ENCODE results near the gene FBLL1. TPM values are rescaled to one million over a fixed set of nuclear protein-coding genes. Genes with fewer than 3 reads are reported as not detected.
"Not testable (repeated sequence)": the region's sequence is repeated elsewhere in the genome, so short reads cannot be mapped to it uniquely, and the experiment has no call there.

The FBLL1 gene
- polyA plus RNA-seq, 6 donors from 2014 or later, result not detected

DNA sequence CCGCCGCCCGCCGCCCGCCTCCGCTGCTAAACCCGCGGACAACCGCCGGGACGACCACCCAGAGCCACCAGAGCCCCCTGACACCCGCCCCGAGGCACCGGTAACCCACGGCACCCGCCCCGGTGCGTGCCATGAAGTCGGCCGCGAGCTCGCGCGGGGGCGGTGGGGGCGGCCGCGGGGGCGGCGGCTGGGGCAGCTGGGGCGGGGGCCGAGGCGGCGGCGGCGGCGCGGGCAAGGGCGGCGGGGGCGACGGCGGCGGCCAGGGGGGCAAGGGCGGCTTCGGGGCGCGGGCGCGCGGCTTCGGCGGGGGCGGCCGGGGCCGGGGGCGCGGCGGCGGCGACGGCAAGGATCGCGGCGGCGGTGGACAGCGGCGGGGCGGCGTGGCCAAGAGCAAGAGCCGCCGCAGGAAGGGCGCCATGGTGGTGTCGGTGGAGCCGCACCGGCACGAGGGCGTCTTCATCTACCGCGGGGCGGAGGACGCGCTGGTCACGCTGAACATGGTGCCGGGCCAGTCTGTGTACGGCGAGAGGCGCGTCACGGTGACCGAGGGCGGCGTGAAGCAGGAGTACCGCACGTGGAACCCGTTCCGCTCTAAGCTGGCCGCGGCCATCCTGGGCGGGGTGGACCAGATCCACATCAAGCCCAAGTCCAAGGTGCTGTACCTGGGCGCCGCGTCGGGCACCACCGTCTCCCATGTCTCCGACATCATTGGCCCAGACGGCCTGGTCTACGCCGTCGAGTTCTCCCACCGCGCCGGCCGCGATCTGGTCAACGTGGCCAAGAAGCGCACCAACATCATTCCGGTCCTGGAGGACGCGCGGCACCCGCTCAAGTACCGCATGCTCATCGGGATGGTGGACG, 499 bp downstream of the FBLL1 start:
- ATAC-seq (ENCODE audit: low read depth in 2 of 2) (no peak), DNase-seq (no peak)
- H3K27me3 Mint-ChIP-seq, result peaks cover 32 to 49% (median 48%) of the 10 kb centered on the region in 3 donors
- H3K4me3 Mint-ChIP-seq, result peak overlapping the region in 7 of 8 donors; percentile 20 to 80 (median 68)
- H3K4me1 Mint-ChIP-seq, result peaks cover 5 to 9% (median 8%) of the 10 kb centered on the region in 3 donors
- peaks cover 0 to 11% of the 10 kb centered on the region in 2 donors for H3K36me3 Mint-ChIP-seq
- peaks cover 0 to 16% (median 5%) of the 10 kb centered on the region in 7 donors for H3K9me3 Mint-ChIP-seq
- no peak overlapping the region for H3K27ac Mint-ChIP-seq

DNA sequence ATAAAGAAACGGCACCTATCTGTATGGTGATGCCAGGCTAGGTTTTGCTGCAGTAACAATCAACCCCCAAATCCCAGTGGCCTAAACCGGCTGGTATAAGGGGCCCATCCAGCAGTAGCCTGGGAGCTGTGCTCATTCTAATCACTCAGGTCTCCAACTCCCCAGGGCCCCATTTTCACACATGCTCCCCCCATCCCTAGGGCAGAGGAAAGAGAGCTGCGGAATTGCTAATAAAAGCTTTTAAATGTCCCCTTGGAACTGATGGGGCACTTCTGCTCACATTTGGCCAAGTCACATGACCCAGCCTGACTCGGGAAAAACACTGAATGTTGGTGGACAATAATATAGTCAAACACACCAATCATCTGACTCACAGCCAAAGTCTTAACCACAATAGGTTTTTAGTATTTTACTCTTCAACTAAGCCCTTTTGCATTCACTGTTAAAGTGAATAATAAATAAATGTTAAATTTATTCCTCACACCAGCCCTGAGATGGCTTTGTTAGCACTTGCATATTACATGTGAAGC, 1.6 kb downstream of the FBLL1 start:
- Mint-ChIP-seq H3K36me3 (peaks cover 0 to 11% of the 10 kb centered on the region in 2 donors), H3K27ac (peak overlapping the region in 2 of 6 donors; percentile 1 to 53), H3K27me3 (peaks cover 32 to 49% (median 48%) of the 10 kb centered on the region in 3 donors), H3K9me3 (peaks cover 1 to 16% (median 5%) of the 10 kb centered on the region in 7 donors), H3K4me1 (peaks cover 5 to 9% (median 8%) of the 10 kb centered on the region in 3 donors), H3K4me3 (peak overlapping the region in 5 of 8 donors; percentile 58 to 75 (median 68))
- DNase-seq (no peak), ATAC-seq (ENCODE audit: low read depth in 2 of 2) (no peak)

DNA sequence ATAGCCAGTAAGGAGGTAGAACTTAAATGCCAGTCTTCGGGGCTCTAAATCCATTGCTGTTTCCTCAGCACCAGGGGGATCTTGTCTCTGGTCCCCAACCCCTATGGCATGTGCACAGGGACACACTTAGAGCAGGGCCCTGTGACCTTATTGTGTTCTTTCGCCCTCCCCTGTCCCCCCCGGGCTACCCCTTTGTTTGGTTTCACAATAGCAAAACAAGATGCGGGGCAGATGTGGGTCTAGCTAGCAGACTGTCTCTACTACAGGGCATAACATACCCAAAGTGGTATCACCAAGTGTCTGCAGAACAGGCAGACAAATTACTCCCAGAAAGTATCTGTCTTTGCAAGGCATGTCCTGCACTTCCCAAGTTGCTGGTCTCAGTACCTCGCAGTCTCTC, 2.1 kb downstream of the FBLL1 start:
- Mint-ChIP-seq H3K27me3 (peaks cover 32 to 49% (median 48%) of the 10 kb centered on the region in 3 donors), H3K4me3 (peak overlapping the region in 1 of 8 donors; percentile 74), H3K36me3 (peaks cover 0 to 11% of the 10 kb centered on the region in 2 donors), H3K4me1 (peaks cover 5 to 9% (median 8%) of the 10 kb centered on the region in 3 donors), H3K9me3 (peaks cover 1 to 16% (median 5%) of the 10 kb centered on the region in 7 donors), H3K27ac (no peak overlapping the region)
- DNase-seq, result no peak
- no peak for ATAC-seq (ENCODE audit: low read depth in 2 of 2)

DNA sequence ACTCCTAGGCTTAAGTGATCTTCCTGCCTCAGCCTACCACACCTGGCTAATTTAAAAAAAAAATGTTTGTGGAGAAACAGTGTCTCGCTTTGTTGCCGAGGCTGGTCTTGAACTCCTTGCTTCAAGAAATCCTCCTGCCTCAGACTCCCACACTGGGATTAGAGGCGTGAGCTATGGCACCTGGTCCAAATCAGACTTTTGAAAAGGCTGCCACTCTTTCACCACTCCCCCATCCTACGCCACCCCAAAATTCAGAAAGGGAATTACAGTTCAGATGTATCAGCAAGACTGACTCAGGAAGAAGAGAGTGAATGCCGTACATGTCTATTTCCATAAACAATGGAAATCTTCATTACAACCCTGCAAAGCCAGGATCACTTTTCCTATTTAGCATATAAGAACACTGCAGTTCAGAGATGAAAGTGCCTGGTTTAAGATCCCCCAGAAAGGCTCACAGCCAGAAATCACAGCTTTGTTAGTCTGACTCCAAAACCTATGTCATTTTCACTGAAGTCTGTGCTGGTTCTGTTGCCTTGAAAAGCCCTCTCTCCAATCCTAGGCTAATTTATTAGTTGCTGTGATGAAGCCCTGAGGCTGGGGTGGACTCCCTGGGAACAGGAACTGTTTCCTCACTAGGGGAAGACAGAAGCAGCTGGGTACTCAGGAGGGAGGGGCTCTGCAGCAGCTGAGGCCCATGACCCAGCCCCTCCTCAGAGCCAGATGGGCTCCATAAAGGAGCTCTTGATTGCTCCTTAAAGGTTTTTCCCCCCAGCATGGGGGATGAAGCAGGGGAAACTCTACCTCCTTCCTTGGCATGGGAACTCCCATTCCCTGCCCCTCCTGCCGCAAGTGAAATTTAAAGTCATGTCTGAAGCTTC, 3.1 kb downstream of the FBLL1 start:
- Mint-ChIP-seq H3K4me3 (no peak overlapping the region), H3K9me3 (peaks cover 1 to 16% (median 5%) of the 10 kb centered on the region in 7 donors), H3K27ac (no peak overlapping the region), H3K4me1 (peaks cover 5 to 9% (median 8%) of the 10 kb centered on the region in 3 donors), H3K36me3 (peaks cover 0 to 11% of the 10 kb centered on the region in 2 donors), H3K27me3 (peaks cover 32 to 52% (median 49%) of the 10 kb centered on the region in 3 donors)
- ATAC-seq (ENCODE audit: low read depth in 2 of 2), result no peak
- DNase-seq, result no peak

DNA sequence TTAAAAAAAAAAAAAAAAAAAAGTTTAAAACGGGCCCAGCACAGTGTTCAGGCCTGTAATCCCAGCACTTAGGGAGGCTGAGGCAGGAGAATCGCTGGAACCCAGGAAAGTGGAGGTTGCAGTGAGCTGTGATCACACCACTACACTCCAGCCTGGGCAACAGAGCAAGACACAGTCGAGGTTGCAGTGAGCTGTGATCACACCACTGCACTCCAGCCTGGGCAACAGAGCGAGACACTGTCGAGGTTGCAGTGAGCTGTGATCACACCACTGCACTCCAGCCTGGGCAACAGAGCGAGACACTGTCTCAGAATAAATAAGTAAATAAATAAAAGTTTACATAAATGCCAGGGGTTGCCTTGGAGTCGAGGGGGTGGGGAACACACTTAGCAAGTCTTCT, 5.2 kb downstream of the FBLL1 start:
- ATAC-seq (ENCODE audit: low read depth in 2 of 2); H3K9me3 Mint-ChIP-seq; H3K36me3 Mint-ChIP-seq; H3K4me3 Mint-ChIP-seq; H3K27ac Mint-ChIP-seq; H3K4me1 Mint-ChIP-seq; DNase-seq: not testable (repeated sequence)
- H3K27me3 Mint-ChIP-seq, result peaks cover 19 to 36% (median 30%) of the 10 kb centered on the region in 3 donors

DNA sequence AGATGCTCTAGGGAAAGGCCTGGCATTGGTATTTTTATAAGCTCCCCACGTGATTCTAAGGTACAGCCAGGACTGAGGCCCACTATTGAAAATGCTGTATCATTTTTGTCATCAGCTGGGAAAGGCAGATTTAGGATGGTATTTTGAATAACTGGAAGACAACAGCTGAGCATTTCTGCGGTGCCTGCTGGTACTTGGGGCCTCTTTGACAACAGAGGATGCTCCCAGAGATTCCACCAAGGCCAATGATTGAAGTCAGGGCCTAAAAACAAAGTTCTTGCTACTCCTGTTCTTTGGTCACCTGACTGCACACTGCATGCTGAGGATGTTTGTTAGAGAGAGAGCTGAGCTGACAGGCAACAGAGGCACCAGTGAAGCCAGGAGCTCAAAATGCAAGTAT, 8.1 kb downstream of the FBLL1 start:
- DNase-seq, result no peak
- no peaks in the 10 kb centered on the region for H3K4me1 Mint-ChIP-seq
- no peak for ATAC-seq (ENCODE audit: low read depth in 2 of 2)
- peaks cover 0 to 5% (median 1%) of the 10 kb centered on the region in 7 donors for H3K9me3 Mint-ChIP-seq
- H3K36me3 Mint-ChIP-seq, result no peaks in the 10 kb centered on the region
- no peak overlapping the region for H3K27ac Mint-ChIP-seq
- no peak overlapping the region for H3K4me3 Mint-ChIP-seq
- H3K27me3 Mint-ChIP-seq, result peaks cover 6 to 20% (median 10%) of the 10 kb centered on the region in 3 donors

DNA sequence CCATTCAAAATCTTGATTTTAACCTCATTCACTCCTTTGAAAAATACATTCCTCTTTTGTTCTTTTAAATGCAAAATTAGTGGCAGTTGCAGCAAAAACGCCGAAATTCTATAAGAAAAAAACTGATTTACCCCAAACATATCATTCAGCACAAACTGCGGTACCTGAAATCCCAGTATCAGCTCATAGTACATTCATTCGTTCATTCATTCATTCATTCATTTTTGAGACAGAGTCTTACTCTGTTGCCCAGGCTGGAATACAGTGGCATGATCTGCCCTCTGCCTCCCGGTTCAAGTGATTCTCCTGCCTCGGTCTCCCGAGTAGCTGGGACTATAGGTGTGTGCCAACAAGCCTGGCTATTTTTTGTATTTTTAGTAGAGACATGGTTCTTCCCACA, 20.4 kb downstream of the FBLL1 start:
- Mint-ChIP-seq H3K27me3 (no peaks in the 10 kb centered on the region), H3K4me3 (no peak overlapping the region), H3K36me3 (peaks cover 20 to 31% of the 10 kb centered on the region in 2 donors), H3K4me1 (peaks cover 3 to 10% (median 6%) of the 10 kb centered on the region in 3 donors), H3K9me3 (peaks cover 0 to 3% (median 0%) of the 10 kb centered on the region in 7 donors), H3K27ac (no peak overlapping the region)
- ATAC-seq (ENCODE audit: low read depth in 2 of 2) (no peak), DNase-seq (no peak)

DNA sequence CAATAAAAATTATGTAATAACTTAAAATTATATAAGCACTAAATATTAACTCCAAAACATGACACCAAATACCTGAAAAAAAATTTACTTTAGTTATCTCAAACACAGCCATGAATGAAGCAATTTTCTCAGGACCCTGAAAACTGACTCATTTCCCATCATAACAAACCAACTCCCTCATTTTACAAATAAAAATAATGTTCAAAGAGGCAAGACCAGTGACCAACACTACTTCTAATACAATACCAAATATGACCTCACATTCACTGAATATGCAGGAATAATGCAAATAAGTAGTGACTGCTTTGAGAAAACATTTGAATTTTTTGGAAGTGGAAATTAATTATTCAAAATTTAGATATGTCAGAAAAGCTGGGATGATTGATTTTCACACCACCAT, 21.6 kb downstream of the FBLL1 start:
- no peak overlapping the region for H3K27ac Mint-ChIP-seq
- H3K9me3 Mint-ChIP-seq, result peaks cover 0 to 3% (median 0%) of the 10 kb centered on the region in 7 donors
- ATAC-seq (ENCODE audit: low read depth in 2 of 2), result no peak
- no peaks in the 10 kb centered on the region for H3K27me3 Mint-ChIP-seq
- no peak overlapping the region for H3K4me3 Mint-ChIP-seq
- no peak for DNase-seq
- peaks cover 3 to 10% (median 6%) of the 10 kb centered on the region in 3 donors for H3K4me1 Mint-ChIP-seq
- H3K36me3 Mint-ChIP-seq, result peaks cover 24 to 31% of the 10 kb centered on the region in 2 donors

DNA sequence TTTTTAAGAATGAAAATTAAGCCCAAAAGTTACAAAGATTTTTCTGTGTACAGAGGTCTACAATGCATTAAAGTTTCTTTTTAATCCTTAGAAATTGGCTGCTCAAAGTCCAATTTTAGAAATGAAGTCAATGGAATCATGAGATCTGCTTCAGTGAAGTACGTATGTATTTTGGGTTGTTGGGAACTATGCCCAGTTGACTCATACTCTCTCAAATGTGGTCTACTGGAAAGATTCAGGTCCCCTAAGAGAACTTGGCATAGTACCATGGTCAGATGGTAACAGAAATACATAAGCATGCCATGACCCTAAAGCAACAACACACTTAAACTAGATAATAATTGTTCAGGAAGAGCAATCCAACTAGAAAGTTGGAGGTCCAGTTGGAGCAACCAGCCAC, 23.0 kb downstream of the FBLL1 start:
- Mint-ChIP-seq H3K4me1 (peaks cover 3 to 10% (median 6%) of the 10 kb centered on the region in 3 donors), H3K4me3 (no peak overlapping the region), H3K27me3 (no peaks in the 10 kb centered on the region), H3K27ac (no peak overlapping the region), H3K9me3 (peaks cover 0 to 3% (median 0%) of the 10 kb centered on the region in 7 donors), H3K36me3 (peaks cover 31 to 36% of the 10 kb centered on the region in 2 donors)
- DNase-seq, result no peak
- ATAC-seq (ENCODE audit: low read depth in 2 of 2), result no peak

DNA sequence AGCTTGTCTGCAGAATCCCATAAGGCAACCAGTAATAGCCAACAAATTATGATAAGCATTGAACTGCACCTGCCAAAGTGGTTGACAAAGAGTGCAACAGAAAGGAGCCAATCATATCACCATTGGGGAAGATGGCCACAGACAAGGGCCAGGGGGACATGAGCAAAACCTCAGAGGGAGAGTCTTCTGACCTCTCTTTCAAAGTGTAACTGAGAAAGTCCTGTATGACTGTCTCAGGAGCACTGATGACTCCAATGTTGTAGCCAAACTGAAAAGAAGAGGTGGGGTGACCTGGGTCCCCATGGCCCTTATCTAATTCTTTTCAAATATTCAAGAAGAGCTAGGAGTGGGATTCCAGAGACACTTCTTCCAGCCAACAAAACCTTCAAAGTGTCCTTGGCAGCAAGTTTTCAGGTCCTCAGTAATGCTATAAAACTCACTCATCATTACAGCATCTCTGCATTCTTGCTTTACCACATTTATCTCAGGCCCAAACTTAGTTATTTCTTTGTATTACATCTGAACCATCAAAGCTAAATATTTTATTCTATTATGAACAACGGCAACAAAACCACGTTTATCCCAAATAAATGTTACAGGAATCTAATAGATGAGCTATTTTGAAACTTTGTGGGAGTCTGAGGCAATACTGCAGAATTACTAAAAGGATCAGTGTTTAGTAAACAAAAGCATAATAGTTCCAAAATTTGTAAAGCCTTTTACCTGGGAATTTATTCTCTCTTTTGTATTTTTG, 24.4 kb downstream of the FBLL1 start:
- no peaks in the 10 kb centered on the region for H3K9me3 Mint-ChIP-seq
- no peaks in the 10 kb centered on the region for H3K27me3 Mint-ChIP-seq
- H3K36me3 Mint-ChIP-seq, result peaks cover 23 to 31% of the 10 kb centered on the region in 2 donors
- H3K27ac Mint-ChIP-seq, result no peak overlapping the region
- no peak overlapping the region for H3K4me3 Mint-ChIP-seq
- H3K4me1 Mint-ChIP-seq, result peaks cover 3 to 10% (median 6%) of the 10 kb centered on the region in 3 donors
- DNase-seq, result no peak
- ATAC-seq (ENCODE audit: low read depth in 2 of 2), result no peak

DNA sequence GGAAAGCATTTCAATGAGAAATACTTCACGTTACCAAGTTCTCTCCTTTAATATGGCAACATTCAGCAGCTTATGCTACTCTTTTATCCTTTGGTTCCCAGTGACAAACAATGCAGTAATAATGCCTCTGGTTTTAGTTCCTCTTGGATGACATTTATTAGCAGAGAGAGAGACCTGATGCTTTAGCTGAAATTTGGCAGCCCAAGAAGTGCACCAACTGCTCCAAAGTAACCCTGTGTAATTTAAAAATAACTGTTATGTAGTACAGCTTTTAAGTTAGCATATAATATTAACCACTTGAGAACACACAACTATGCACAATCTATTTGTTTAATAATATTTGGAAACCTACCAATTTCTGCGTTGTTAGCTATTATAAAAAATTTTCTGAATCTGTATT, 28.3 kb downstream of the FBLL1 start:
- no peak for DNase-seq
- H3K4me1 Mint-ChIP-seq, result peaks cover 3 to 9% (median 6%) of the 10 kb centered on the region in 3 donors
- H3K27me3 Mint-ChIP-seq, result no peaks in the 10 kb centered on the region
- no peak for ATAC-seq (ENCODE audit: low read depth in 2 of 2)
- H3K9me3 Mint-ChIP-seq, result no peaks in the 10 kb centered on the region
- no peak overlapping the region for H3K27ac Mint-ChIP-seq
- H3K4me3 Mint-ChIP-seq, result no peak overlapping the region
- H3K36me3 Mint-ChIP-seq, result peaks cover 25 to 30% of the 10 kb centered on the region in 2 donors

DNA sequence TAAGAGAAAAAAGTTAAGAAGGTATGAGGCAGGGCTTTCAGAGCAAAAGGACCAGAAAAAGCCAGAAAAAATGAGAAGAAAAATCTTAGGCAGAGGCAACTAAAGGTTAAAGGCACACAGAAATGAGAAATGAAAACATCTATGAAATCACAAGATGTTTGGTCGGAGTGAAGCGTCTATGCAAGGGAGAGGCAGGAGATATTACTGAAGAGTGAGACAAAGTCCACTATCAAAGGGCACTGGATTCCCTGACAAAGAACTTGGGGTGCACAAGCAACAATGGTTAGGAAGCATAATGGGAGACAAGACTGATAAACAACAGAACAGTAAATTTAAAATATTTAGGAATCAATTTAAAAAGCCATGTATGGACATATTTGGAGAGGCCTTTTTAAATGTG, 33.2 kb downstream of the FBLL1 start:
- Mint-ChIP-seq H3K9me3 (no peaks in the 10 kb centered on the region), H3K4me3 (no peak overlapping the region), H3K4me1 (peaks cover 0 to 4% (median 1%) of the 10 kb centered on the region in 3 donors), H3K27me3 (no peaks in the 10 kb centered on the region), H3K36me3 (peaks cover 8 to 9% of the 10 kb centered on the region in 2 donors), H3K27ac (peak overlapping the region in 1 of 6 donors; percentile 49)
- DNase-seq (no peak), ATAC-seq (ENCODE audit: low read depth in 2 of 2) (no peak)

Measured in naive B cell (primary cell).